ENCODE measurements around the gene NPS. TPM values are rescaled to one million over a fixed set of nuclear protein-coding genes. Genes with fewer than 3 reads are reported as not detected.

NPS gene
- polyA plus RNA-seq, 3 donors: not detected

DNA sequence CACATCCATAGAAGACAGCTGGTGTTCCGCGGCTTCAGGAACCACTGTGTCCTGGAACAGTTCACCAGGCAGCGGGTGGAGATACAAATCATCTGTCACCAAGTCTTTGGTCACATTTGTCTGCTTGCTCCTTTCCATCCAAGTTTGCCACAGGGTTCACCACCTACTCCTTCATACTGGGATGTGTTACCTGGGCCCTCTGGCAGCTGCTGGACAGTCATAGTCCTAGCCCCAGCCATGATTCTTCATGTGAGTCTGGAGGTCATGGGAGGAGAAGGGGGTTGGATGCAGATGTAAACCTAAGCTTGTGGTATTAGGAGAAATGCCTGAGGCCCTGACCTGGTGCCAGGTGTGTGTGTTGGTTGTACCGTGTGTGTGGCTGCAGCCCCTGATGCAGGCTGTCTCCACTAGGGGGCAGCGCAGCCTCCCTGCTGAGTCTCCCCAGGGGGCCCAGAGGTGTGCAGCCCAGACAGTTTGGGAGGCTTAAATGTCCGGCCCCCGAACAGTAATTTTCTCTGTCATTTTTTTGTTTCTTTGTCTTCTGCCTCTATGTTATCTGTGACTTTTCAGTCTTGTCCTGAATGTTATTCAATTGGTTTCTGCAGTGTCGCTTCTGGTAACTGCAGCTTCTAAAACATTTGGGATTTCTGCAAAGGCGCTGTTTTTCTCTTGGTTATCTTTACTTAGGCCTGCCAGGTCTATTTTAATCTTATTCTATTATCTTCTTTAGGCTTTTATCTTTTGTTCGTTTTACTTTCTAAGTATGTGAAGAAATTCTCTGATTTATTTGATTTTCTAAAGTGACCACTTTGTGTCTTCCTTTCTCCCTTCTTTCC lies 14.8 kb downstream of the NPS start:
- Mint-ChIP-seq H3K36me3 (no peaks in the 10 kb centered on the region), H3K27me3 (ENCODE audit: low read depth in 3 of 3) (peaks cover 2 to 10% (median 3%) of the 10 kb centered on the region in 3 donors), H3K27ac (no peak overlapping the region), H3K4me1 (no peaks in the 10 kb centered on the region), H3K9me3 (peaks cover 0 to 10% (median 5%) of the 10 kb centered on the region in 7 donors), H3K4me3 (no peak overlapping the region)
- Histone ChIP-seq H3K79me2 (ENCODE audit: insufficient read depth, low read length) (no peaks in the 10 kb centered on the region), H3K36me3 (replicated peaks in 1 of 2; ENCODE audit: control insufficient read depth in 1 of 2, insufficient read depth in 2 of 2, low read length in 2 of 2) (no peaks in the 10 kb centered on the region), H3K27me3 (ENCODE audit: control insufficient read depth in 2 of 2, insufficient read depth in 2 of 2, low read length in 2 of 2) (no peaks in the 10 kb centered on the region), H3K4me1 (ENCODE audit: control insufficient read depth in 1 of 2, insufficient read depth in 2 of 2, low read length in 2 of 2) (no peaks in the 10 kb centered on the region), H3K9me3 (replicated peaks in 1 of 2; ENCODE audit: control insufficient read depth in 1 of 2, insufficient read depth in 1 of 2, low read length in 2 of 2) (no peaks in the 10 kb centered on the region), H4K20me1 (ENCODE audit: insufficient read depth, low read length) (no peaks in the 10 kb centered on the region), H3K27ac (ENCODE audit: low read depth in 1 of 2, low read length in 2 of 2) (no peak overlapping the region), H3K4me2 (replicated peaks; ENCODE audit: extremely low read depth, low read length, poor library complexity, severe bottlenecking) (no peak overlapping the region), H3K9ac (ENCODE audit: insufficient read depth, low read length, poor library complexity, severe bottlenecking) (no peak overlapping the region), H2AFZ (ENCODE audit: insufficient read depth, low read depth, low read length, poor library complexity, severe bottlenecking) (no peak overlapping the region), H3K4me3 (replicated peaks in 1 of 3; ENCODE audit: low read depth in 2 of 3, low read length in 3 of 3) (no peak overlapping the region)
- WGBS (ENCODE audit: insufficient coverage): 65% methylated on average over 5 of the region's 10 CpGs
- DNase-seq: peak in 2 of 3 donors; percentile 2 to 12
- intact Hi-C loops (cut with micrococcal nuclease): loop anchor here (10.0 kb wide), 1 partner anchor 291 kb away; no protein-coding TSS in a partner anchor
- TF ChIP-seq, protein P1, sequence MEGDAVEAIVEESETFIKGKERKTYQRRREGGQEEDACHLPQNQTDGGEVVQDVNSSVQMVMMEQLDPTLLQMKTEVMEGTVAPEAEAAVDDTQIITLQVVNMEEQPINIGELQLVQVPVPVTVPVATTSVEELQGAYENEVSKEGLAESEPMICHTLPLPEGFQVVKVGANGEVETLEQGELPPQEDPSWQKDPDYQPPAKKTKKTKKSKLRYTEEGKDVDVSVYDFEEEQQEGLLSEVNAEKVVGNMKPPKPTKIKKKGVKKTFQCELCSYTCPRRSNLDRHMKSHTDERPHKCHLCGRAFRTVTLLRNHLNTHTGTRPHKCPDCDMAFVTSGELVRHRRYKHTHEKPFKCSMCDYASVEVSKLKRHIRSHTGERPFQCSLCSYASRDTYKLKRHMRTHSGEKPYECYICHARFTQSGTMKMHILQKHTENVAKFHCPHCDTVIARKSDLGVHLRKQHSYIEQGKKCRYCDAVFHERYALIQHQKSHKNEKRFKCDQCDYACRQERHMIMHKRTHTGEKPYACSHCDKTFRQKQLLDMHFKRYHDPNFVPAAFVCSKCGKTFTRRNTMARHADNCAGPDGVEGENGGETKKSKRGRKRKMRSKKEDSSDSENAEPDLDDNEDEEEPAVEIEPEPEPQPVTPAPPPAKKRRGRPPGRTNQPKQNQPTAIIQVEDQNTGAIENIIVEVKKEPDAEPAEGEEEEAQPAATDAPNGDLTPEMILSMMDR (IDR thresholded peaks at IDR 0.05): peak; percentile 82

GRCh38 chr10:127564644-127565043 lies 15.5 kb downstream of the NPS start:
- Mint-ChIP-seq H3K4me3 (no peak overlapping the region), H3K4me1 (no peaks in the 10 kb centered on the region), H3K27ac (no peak overlapping the region), H3K36me3 (no peaks in the 10 kb centered on the region), H3K9me3 (peaks cover 0 to 6% (median 2%) of the 10 kb centered on the region in 7 donors), H3K27me3 (ENCODE audit: low read depth in 3 of 3) (peaks cover 3 to 10% (median 4%) of the 10 kb centered on the region in 3 donors)
- Histone ChIP-seq H3K27me3 (ENCODE audit: control insufficient read depth in 2 of 2, insufficient read depth in 2 of 2, low read length in 2 of 2) (no peaks in the 10 kb centered on the region), H3K9me3 (replicated peaks in 1 of 2; ENCODE audit: control insufficient read depth in 1 of 2, insufficient read depth in 1 of 2, low read length in 2 of 2) (no peaks in the 10 kb centered on the region), H3K36me3 (replicated peaks in 1 of 2; ENCODE audit: control insufficient read depth in 1 of 2, insufficient read depth in 2 of 2, low read length in 2 of 2) (no peaks in the 10 kb centered on the region), H2AFZ (ENCODE audit: insufficient read depth, low read depth, low read length, poor library complexity, severe bottlenecking) (no peak overlapping the region), H3K27ac (ENCODE audit: low read depth in 1 of 2, low read length in 2 of 2) (no peak overlapping the region), H4K20me1 (ENCODE audit: insufficient read depth, low read length) (no peaks in the 10 kb centered on the region), H3K4me2 (replicated peaks; ENCODE audit: extremely low read depth, low read length, poor library complexity, severe bottlenecking) (no peak overlapping the region), H3K9ac (ENCODE audit: insufficient read depth, low read length, poor library complexity, severe bottlenecking) (no peak overlapping the region), H3K4me1 (ENCODE audit: control insufficient read depth in 1 of 2, insufficient read depth in 2 of 2, low read length in 2 of 2) (no peaks in the 10 kb centered on the region), H3K4me3 (replicated peaks in 1 of 3; ENCODE audit: low read depth in 2 of 3, low read length in 3 of 3) (no peak overlapping the region), H3K79me2 (ENCODE audit: insufficient read depth, low read length) (no peaks in the 10 kb centered on the region)
- WGBS (ENCODE audit: insufficient coverage): no CpG with 5 or more reads among the region's 4 CpGs
- intact Hi-C loops (cut with micrococcal nuclease): loop anchor here (10.0 kb wide), 1 partner anchor 290 kb away; no protein-coding TSS in a partner anchor
- TF ChIP-seq, protein P1 (IDR thresholded peaks at IDR 0.05): no peak
- no peak for DNase-seq

All from CD14-positive monocyte (primary cell).